ENCODE measurements around the gene KAT6B.

The KAT6B gene

GRCh38 chr10:74822521-74823089 lies 3.8 kb upstream of the KAT6B start (continued):
- TF ChIP-seq, protein P1, sequence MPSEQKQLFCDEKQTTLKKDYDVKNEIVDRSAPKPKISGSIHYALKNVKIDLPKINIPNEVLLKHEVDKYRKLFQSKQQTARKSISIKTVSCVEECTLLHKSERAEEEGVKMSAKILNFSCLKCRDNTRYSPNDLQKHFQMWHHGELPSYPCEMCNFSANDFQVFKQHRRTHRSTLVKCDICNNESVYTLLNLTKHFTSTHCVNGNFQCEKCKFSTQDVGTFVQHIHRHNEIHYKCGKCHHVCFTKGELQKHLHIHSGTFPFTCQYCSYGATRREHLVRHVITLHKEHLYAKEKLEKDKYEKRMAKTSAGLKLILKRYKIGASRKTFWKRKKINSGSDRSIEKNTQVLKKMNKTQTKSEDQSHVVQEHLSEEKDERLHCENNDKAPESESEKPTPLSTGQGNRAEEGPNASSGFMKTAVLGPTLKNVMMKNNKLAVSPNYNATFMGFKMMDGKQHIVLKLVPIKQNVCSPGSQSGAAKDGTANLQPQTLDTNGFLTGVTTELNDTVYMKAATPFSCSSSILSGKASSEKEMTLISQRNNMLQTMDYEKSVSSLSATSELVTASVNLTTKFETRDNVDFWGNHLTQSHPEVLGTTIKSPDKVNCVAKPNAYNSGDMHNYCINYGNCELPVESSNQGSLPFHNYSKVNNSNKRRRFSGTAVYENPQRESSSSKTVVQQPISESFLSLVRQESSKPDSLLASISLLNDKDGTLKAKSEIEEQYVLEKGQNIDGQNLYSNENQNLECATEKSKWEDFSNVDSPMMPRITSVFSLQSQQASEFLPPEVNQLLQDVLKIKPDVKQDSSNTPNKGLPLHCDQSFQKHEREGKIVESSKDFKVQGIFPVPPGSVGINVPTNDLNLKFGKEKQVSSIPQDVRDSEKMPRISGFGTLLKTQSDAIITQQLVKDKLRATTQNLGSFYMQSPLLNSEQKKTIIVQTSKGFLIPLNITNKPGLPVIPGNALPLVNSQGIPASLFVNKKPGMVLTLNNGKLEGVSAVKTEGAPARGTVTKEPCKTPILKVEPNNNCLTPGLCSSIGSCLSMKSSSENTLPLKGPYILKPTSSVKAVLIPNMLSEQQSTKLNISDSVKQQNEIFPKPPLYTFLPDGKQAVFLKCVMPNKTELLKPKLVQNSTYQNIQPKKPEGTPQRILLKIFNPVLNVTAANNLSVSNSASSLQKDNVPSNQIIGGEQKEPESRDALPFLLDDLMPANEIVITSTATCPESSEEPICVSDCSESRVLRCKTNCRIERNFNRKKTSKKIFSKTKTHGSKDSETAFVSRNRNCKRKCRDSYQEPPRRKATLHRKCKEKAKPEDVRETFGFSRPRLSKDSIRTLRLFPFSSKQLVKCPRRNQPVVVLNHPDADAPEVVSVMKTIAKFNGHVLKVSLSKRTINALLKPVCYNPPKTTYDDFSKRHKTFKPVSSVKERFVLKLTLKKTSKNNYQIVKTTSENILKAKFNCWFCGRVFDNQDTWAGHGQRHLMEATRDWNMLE (tag by site-specific recombination; conservative IDR thresholded peaks at IDR 0.05; ENCODE audit: low read depth): no peak
- TF ChIP-seq ZNF292 (tag by site-specific recombination; IDR thresholded peaks at IDR 0.05; ENCODE audit: borderline replicate concordance, low read depth): no peak
- TF ChIP-seq GLIS2 (tag by site-specific recombination; IDR thresholded peaks at IDR 0.05): no peak
- no peak for TF ChIP-seq ZNF785 (tag by site-specific recombination; IDR thresholded peaks at IDR 0.05)
- TF ChIP-seq, protein P2, sequence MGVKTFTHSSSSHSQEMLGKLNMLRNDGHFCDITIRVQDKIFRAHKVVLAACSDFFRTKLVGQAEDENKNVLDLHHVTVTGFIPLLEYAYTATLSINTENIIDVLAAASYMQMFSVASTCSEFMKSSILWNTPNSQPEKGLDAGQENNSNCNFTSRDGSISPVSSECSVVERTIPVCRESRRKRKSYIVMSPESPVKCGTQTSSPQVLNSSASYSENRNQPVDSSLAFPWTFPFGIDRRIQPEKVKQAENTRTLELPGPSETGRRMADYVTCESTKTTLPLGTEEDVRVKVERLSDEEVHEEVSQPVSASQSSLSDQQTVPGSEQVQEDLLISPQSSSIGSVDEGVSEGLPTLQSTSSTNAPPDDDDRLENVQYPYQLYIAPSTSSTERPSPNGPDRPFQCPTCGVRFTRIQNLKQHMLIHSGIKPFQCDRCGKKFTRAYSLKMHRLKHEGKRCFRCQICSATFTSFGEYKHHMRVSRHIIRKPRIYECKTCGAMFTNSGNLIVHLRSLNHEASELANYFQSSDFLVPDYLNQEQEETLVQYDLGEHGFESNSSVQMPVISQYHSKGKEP (tag by site-specific recombination; IDR thresholded peaks at IDR 0.05): 0 out of 2 replicates have a peak, but pooled peaks have one; percentile 12
- TF ChIP-seq TRIM28 (IDR thresholded peaks at IDR 0.05; ENCODE audit: borderline replicate concordance, low read length): no peak
- no peak for TF ChIP-seq ZNF548 (tag by site-specific recombination; IDR thresholded peaks at IDR 0.05)
- no peak for TF ChIP-seq ZNF169 (tag by site-specific recombination; IDR thresholded peaks at IDR 0.05)
- TF ChIP-seq WT1 (tag by site-specific recombination; IDR thresholded peaks at IDR 0.05): peak; percentile 87
- no peak for TF ChIP-seq ZNF777 (tag by site-specific recombination; IDR thresholded peaks at IDR 0.05; ENCODE audit: borderline replicate concordance)
- TF ChIP-seq ZNF792 (tag by site-specific recombination; IDR thresholded peaks at IDR 0.05): no peak
- TF ChIP-seq SP7 (tag by site-specific recombination; IDR thresholded peaks at IDR 0.05): no peak
- TF ChIP-seq ZSCAN5A (tag by site-specific recombination; IDR thresholded peaks at IDR 0.05): no peak
- 0 out of 2 replicates have a peak, but pooled peaks have one; percentile 6 for TF ChIP-seq OVOL3 (tag by site-specific recombination; IDR thresholded peaks at IDR 0.05)
- no peak for TF ChIP-seq YY1 (tag by site-specific recombination; IDR thresholded peaks at IDR 0.05)
- TF ChIP-seq ZNF558 (tag by site-specific recombination; IDR thresholded peaks at IDR 0.05): 0 out of 2 replicates have a peak, but pooled peaks have one; percentile 4
- no peak for TF ChIP-seq ZNF664 (tag by site-specific recombination; IDR thresholded peaks at IDR 0.05)
- TF ChIP-seq ZNF350 (tag by site-specific recombination; IDR thresholded peaks at IDR 0.05): no peak
- no peak for TF ChIP-seq ZNF16 (tag by site-specific recombination; IDR thresholded peaks at IDR 0.05; ENCODE audit: low read depth)
- TF ChIP-seq OSR2 (tag by site-specific recombination; IDR thresholded peaks at IDR 0.05): peak; percentile 52; the same call in 1 of the 2 replicates
- no peak for TF ChIP-seq ZNF223 (tag by site-specific recombination; IDR thresholded peaks at IDR 0.05)
- TF ChIP-seq ZNF837 (tag by site-specific recombination; IDR thresholded peaks at IDR 0.05): no peak
- TF ChIP-seq, protein P3, sequence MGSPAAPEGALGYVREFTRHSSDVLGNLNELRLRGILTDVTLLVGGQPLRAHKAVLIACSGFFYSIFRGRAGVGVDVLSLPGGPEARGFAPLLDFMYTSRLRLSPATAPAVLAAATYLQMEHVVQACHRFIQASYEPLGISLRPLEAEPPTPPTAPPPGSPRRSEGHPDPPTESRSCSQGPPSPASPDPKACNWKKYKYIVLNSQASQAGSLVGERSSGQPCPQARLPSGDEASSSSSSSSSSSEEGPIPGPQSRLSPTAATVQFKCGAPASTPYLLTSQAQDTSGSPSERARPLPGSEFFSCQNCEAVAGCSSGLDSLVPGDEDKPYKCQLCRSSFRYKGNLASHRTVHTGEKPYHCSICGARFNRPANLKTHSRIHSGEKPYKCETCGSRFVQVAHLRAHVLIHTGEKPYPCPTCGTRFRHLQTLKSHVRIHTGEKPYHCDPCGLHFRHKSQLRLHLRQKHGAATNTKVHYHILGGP (tag by site-specific recombination; IDR thresholded peaks at IDR 0.05): no peak
- TF ChIP-seq ZNF549 (tag by site-specific recombination; IDR thresholded peaks at IDR 0.05): no peak
- no peak for TF ChIP-seq ZFHX2 (tag by site-specific recombination; conservative IDR thresholded peaks at IDR 0.05)
- TF ChIP-seq ZNF391 (tag by site-specific recombination; IDR thresholded peaks at IDR 0.05; ENCODE audit: borderline replicate concordance, low read depth): no peak
- TF ChIP-seq ZNF501 (tag by site-specific recombination; IDR thresholded peaks at IDR 0.05): no peak
- TF ChIP-seq ZNF692 (tag by site-specific recombination; IDR thresholded peaks at IDR 0.05): no peak
- no peak for TF ChIP-seq ZIC2 (tag by site-specific recombination; IDR thresholded peaks at IDR 0.05)
- no peak for TF ChIP-seq ZNF354C (tag by site-specific recombination; IDR thresholded peaks at IDR 0.05; ENCODE audit: borderline replicate concordance, low read depth)
- no peak for TF ChIP-seq ZNF707 (tag by site-specific recombination; IDR thresholded peaks at IDR 0.05)
- no peak for TF ChIP-seq ZNF146 (tag by site-specific recombination; IDR thresholded peaks at IDR 0.05)

Measured in HEK293 (cell line).